Right cardiac atrium (tissue), 5 donors: Measurements from ENCODE around the gene TMTC2. TPM values are rescaled to one million over a fixed set of nuclear protein-coding genes. Genes with fewer than 3 reads are reported as not detected.
"Not testable (repeated sequence)": the region's sequence is repeated elsewhere in the genome, so short reads cannot be mapped to it uniquely, and the experiment has no call there.

Experiments used
- ATAC-seq, 2 donors: fragments of 200-7000 bp; cut with Tn5 transposase; one replicate each; pipeline versions ENCODE4 v1.8.0 to v1.9.1; 2020; ENCODE audit warnings: moderate library complexity in 2 of 2, mild to moderate bottlenecking in 1 of 2
- DNase-seq, 3 donors: peaks; one replicate each; pipeline ENCODE4 v3.0.0-alpha.2; 2020
- H3K27ac ChIP-seq: one replicate; pipeline ENCODE4 v1.5.1; 2013; ENCODE audit warnings: mild to moderate bottlenecking, low read length, control low read depth, moderate library complexity
- H3K27me3 ChIP-seq: one replicate; pipeline ENCODE4 v1.6.1; 2013; ENCODE audit not compliant: control insufficient read depth, insufficient read depth
- H3K4me1 ChIP-seq: one replicate; pipeline ENCODE4 v1.6.1; 2013; ENCODE audit warnings: low read length; ENCODE audit not compliant: control insufficient read depth, insufficient read depth
- H3K4me3 ChIP-seq: one replicate; pipeline ENCODE4 v1.5.1; 2013; ENCODE audit warnings: low read length, control low read depth
- H3K9me3 ChIP-seq: one replicate; pipeline ENCODE4 v1.6.1; 2013; ENCODE audit warnings: low read length; ENCODE audit not compliant: control insufficient read depth
- WGBS: extraction: QIAGEN DNeasy Blood & Tissue Kit; methylation state at CpG from one replicate; pipeline ENCODE4 v1.1.7; 2013; 5-methylcytosine and 5-hydroxymethylcytosine counted together
- intact Hi-C, 4 donors: fragments of 100-400 bp; cut with DNase I; formaldehyde crosslinking; loops; one replicate each; pipeline versions ENCODE4 v1.11.0 to v1.14.0; 2022 to 2023
- polyA plus RNA-seq: library from polyadenylated mRNA; stranded (reverse); fragments of 200-250 nt; gene quantifications from one replicate; pipeline ENCODE4 v1.2.3, GENCODE V29; 2013
- total RNA-seq, 4 donors: library from RNA; stranded (reverse); fragmentation: NEBNext Ultra II Directional; extraction: Animal tissue kit (Norgen Biotek cat#: 25700); gene quantifications; one replicate each; pipeline ENCODE4 v1.2.1, GENCODE V29; 2021
- donor health status: healthy with polysubstance abuse.
- donor health status: DM: no; HTN: yes; CAD: no.
- donor health status: DM: no; HTN: no; CAD: no.
- donor health status: DM: no; HTN: yes; CAD: no; lungs with severe emphysema.
- donor health status: DM: yes; HTN: yes; CAD: no.

The TMTC2 gene
- total and polyA plus RNA-seq, 5 donors, result 1.6 to 5.3 (median 2.9) TPM

- 98% methylated on average over 2 of the region's 2 CpGs for WGBS
- intact Hi-C loops, result no loop called here
These were observed 402.9 kb downstream of the TMTC2 start for GRCh38 chr12:83089575-83089974.

GRCh38 chr12:83092129-83092528, 405.4 kb downstream of the TMTC2 start:
- ATAC-seq (no peak), DNase-seq (no peak)
- Histone ChIP-seq H3K27me3 (no peaks in the 10 kb centered on the region), H3K9me3 (no peaks in the 10 kb centered on the region), H3K4me3 (no peak overlapping the region), H3K27ac (no peak overlapping the region), H3K4me1 (no peaks in the 10 kb centered on the region)
- 85% methylated on average over 1 of the region's 1 CpG for WGBS
- intact Hi-C loops, result no loop called here

More at GRCh38 chr12:83089575-83089974, 402.9 kb downstream of the TMTC2 start:
- Histone ChIP-seq H3K4me1 (no peaks in the 10 kb centered on the region), H3K4me3 (no peak overlapping the region), H3K9me3 (no peaks in the 10 kb centered on the region), H3K27ac (no peak overlapping the region), H3K27me3 (no peaks in the 10 kb centered on the region)
- ATAC-seq (no peak), DNase-seq (no peak)

- WGBS, result 88% methylated on average over 5 of the region's 5 CpGs
- ATAC-seq, result no peak
- intact Hi-C loops, result no loop called here
These were observed 405.9 kb downstream of the TMTC2 start for GRCh38 chr12:83092606-83093005.

DNA sequence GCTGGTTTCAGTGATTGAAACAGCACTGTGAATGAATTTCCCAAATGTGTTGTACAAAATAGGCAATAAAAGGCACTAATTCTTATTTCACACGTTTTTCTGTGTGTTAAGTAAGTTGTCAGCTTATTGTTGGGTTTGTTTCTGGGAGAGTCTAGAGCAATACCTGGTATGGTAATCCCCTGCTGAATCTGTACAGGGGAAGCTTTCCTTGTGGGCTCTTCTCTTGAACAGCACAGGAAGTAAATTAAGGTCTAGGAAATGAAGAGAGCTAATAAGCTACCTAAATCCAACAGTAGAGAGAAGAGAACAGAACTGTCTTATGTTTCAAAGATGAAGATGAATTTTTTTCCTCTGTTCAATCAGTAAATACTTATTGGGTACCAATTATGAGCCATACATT, 406.7 kb downstream of the TMTC2 start:
- intact Hi-C loops, result no loop called here
- no peak overlapping the region for H3K4me3 ChIP-seq
- H3K9me3 ChIP-seq, result no peaks in the 10 kb centered on the region
- no peak overlapping the region for H3K27ac ChIP-seq
- H3K27me3 ChIP-seq, result no peaks in the 10 kb centered on the region
- 77% methylated on average over 1 of the region's 1 CpG for WGBS
- ATAC-seq (no peak), DNase-seq (no peak)
- H3K4me1 ChIP-seq, result no peaks in the 10 kb centered on the region

More at GRCh38 chr12:83092606-83093005, 405.9 kb downstream of the TMTC2 start:
- Histone ChIP-seq H3K9me3 (no peaks in the 10 kb centered on the region), H3K27me3 (no peaks in the 10 kb centered on the region), H3K4me3 (no peak overlapping the region), H3K4me1 (no peaks in the 10 kb centered on the region), H3K27ac (no peak overlapping the region)
- DNase-seq, result no peak

- ATAC-seq, result no peak
These were observed 411.1 kb downstream of the TMTC2 start for GRCh38 chr12:83097643-83098342.

GRCh38 chr12:83099436-83099835, 412.7 kb downstream of the TMTC2 start:
- 86% methylated on average over 3 of the region's 3 CpGs for WGBS
- H3K27ac ChIP-seq, result no peak overlapping the region
- no peak for DNase-seq
- no peaks in the 10 kb centered on the region for H3K4me1 ChIP-seq
- no peak for ATAC-seq
- no peaks in the 10 kb centered on the region for H3K9me3 ChIP-seq
- intact Hi-C loops, result no loop called here
- no peaks in the 10 kb centered on the region for H3K27me3 ChIP-seq
- no peak overlapping the region for H3K4me3 ChIP-seq

More at GRCh38 chr12:83097643-83098342, 411.1 kb downstream of the TMTC2 start:
- no peak overlapping the region for H3K4me3 ChIP-seq
- no peaks in the 10 kb centered on the region for H3K4me1 ChIP-seq
- DNase-seq, result no peak
- no peaks in the 10 kb centered on the region for H3K9me3 ChIP-seq
- intact Hi-C loops, result no loop called here
- H3K27ac ChIP-seq, result no peak overlapping the region
- 85% methylated on average over 5 of the region's 5 CpGs for WGBS
- no peaks in the 10 kb centered on the region for H3K27me3 ChIP-seq

DNA sequence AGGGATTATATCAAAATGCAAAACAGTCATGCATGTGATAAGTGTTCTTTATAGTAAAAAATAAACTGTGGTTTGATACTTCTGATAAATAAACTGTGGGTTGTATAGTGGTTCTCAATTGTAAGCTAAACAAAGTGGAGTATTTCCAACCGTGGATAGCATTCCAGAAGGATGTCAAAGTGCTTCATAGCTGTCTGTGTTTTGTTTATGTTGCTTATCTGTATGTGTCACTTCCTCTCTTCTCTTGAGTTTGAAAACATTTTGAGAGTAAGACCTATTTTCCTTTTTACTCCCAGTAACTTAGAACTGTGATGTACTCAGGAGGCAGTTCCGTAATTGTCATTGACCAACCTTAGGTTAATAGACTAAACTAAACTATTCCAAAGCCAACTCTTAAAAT, 415.8 kb downstream of the TMTC2 start:
- no peak overlapping the region for H3K4me3 ChIP-seq
- H3K27ac ChIP-seq, result no peak overlapping the region
- intact Hi-C loops, result no loop called here
- no peaks in the 10 kb centered on the region for H3K4me1 ChIP-seq
- no peaks in the 10 kb centered on the region for H3K9me3 ChIP-seq
- DNase-seq, result no peak
- ATAC-seq, result no peak
- 47% methylated on average over 2 of the region's 2 CpGs for WGBS
- no peaks in the 10 kb centered on the region for H3K27me3 ChIP-seq

- no peak for DNase-seq
- intact Hi-C loops, result no loop called here
- Histone ChIP-seq H3K27me3 (no peaks in the 10 kb centered on the region), H3K27ac (no peak overlapping the region), H3K9me3 (no peaks in the 10 kb centered on the region), H3K4me1 (no peaks in the 10 kb centered on the region), H3K4me3 (no peak overlapping the region)
- no peak for ATAC-seq
- 82% methylated on average over 1 of the region's 1 CpG for WGBS
These were observed 420.2 kb downstream of the TMTC2 start for GRCh38 chr12:83106873-83107272.

- ATAC-seq, result no peak
- no peak for DNase-seq
- WGBS, result 38% methylated on average over 1 of the region's 1 CpG
- intact Hi-C loops, result no loop called here
- H3K27ac ChIP-seq, result no peak overlapping the region
- no peaks in the 10 kb centered on the region for H3K9me3 ChIP-seq
- H3K4me3 ChIP-seq, result no peak overlapping the region
- H3K4me1 ChIP-seq, result no peaks in the 10 kb centered on the region
- H3K27me3 ChIP-seq, result no peaks in the 10 kb centered on the region
These were observed 423.7 kb downstream of the TMTC2 start for GRCh38 chr12:83110424-83110823.

GRCh38 chr12:83113945-83114344, 427.2 kb downstream of the TMTC2 start:
- WGBS, result 80% methylated on average over 4 of the region's 4 CpGs
- intact Hi-C loops, result no loop called here
- DNase-seq, result no peak
- Histone ChIP-seq H3K4me1 (no peaks in the 10 kb centered on the region), H3K9me3 (no peaks in the 10 kb centered on the region), H3K27me3 (no peaks in the 10 kb centered on the region), H3K27ac (no peak overlapping the region), H3K4me3 (no peak overlapping the region)
- no peak for ATAC-seq

GRCh38 chr12:83114966-83115365, 428.3 kb downstream of the TMTC2 start:
- H3K4me3 ChIP-seq, result no peak overlapping the region
- no peaks in the 10 kb centered on the region for H3K9me3 ChIP-seq
- H3K4me1 ChIP-seq, result no peaks in the 10 kb centered on the region
- WGBS, result 86% methylated on average over 4 of the region's 4 CpGs
- no peak for ATAC-seq
- DNase-seq, result no peak
- no peaks in the 10 kb centered on the region for H3K27me3 ChIP-seq
- intact Hi-C loops, result no loop called here
- no peak overlapping the region for H3K27ac ChIP-seq

DNA sequence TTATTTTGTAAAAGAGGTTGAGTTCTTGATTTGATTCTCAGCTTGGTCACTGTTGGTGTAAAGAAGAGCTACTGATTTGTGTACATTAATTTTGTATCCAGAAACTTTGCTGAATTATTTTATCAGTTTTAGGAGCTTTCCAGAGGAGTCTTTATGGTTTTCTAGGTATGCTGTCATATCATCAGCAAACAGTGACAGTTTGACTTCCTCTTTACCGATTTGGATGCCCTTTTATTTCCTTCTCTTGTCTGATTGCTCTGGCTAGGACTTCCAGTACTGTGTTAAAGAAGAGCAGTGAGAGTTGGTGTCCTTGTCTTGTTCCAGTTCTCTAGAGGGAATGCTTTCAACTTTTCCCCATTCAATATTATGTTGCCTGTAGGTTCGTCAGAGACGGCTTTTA, 431.2 kb downstream of the TMTC2 start:
- ATAC-seq, intact Hi-C loops, H3K4me1 ChIP-seq, H3K27ac ChIP-seq, H3K27me3 ChIP-seq, DNase-seq, H3K9me3 ChIP-seq, H3K4me3 ChIP-seq: not testable (repeated sequence)
- WGBS, result 86% methylated on average over 3 of the region's 3 CpGs
